ENCODE results near the gene RYR3.
"Not testable (repeated sequence)": the region's sequence is repeated elsewhere in the genome, so short reads cannot be mapped to it uniquely, and the experiment has no call there.

The RYR3 gene

DNA sequence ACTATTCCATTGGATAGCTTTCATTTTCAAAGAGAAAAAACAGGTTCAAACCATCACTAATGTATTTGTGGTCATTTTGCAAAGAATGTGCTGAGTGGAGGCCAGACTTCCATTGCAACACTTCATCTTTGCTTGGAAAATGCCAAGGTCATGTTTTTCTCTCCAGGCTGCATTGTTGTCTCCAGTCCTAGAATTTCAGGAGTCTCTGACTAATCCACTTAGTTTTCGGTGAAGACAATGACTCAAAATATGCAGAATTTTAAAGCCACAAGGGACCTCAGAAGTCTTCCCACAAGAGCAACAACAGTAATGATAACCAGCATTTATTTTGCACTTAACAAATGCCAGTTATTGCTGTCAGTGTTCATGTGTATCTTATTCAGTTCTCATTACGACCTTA lies 277.0 kb downstream of the RYR3 start:
- Histone ChIP-seq H4K91ac (ENCODE audit: low read depth, low read length) (no peak overlapping the region), H3K4me3 (ENCODE audit: low read depth, low read length) (no peak overlapping the region), H3K79me2 (ENCODE audit: control insufficient read depth, insufficient read depth, low read length, poor library complexity) (no peaks in the 10 kb centered on the region), H3K4me1 (ENCODE audit: control insufficient read depth in 1 of 2, insufficient read depth in 2 of 2, low read length in 2 of 2) (peaks cover 5 to 7% of the 10 kb centered on the region in 2 experiments), H2BK12ac (ENCODE audit: low read length) (no peak overlapping the region), H3K4me2 (ENCODE audit: low read length) (no peak overlapping the region), H3K27ac (ENCODE audit: low read depth, low read length) (peak overlapping the region; percentile 92), H2AFZ (ENCODE audit: insufficient read depth, low read length, poor library complexity) (no peak overlapping the region), H3K18ac (ENCODE audit: low read length) (no peak overlapping the region), H3K79me1 (ENCODE audit: low read length) (peaks cover 5% of the 10 kb centered on the region), H2BK120ac (ENCODE audit: insufficient read depth, low read length, poor library complexity) (peak overlapping the region; percentile 31), H2AK5ac (ENCODE audit: low read length) (no peak overlapping the region), H3K9me3 (ENCODE audit: insufficient read depth, low read depth, low read length) (peaks cover 1% of the 10 kb centered on the region), H3K23ac (ENCODE audit: low read length) (no peak overlapping the region), H4K12ac (ENCODE audit: low read depth, low read length) (no peak overlapping the region), H3K36me3 (ENCODE audit: control insufficient read depth in 1 of 2, insufficient read depth in 2 of 2, low read length in 2 of 2) (no peaks in the 10 kb centered on the region), H4K8ac (ENCODE audit: low read depth, low read length) (no peak overlapping the region), H3K9ac (ENCODE audit: low read length) (no peak overlapping the region), H3K27me3 (ENCODE audit: insufficient read depth, low read length) (no peaks in the 10 kb centered on the region), H3K14ac (ENCODE audit: low read length) (no peak overlapping the region), H2BK5ac (ENCODE audit: low read depth, low read length, poor library complexity) (no peak overlapping the region), H3K4ac (ENCODE audit: low read depth, low read length) (no peak overlapping the region)
- peak; percentile 33 to 72 for DNase-seq
- WGBS (ENCODE audit: extremely low coverage, insufficient coverage, insufficient read length): no CpG with 5 or more reads among the region's 2 CpGs

DNA sequence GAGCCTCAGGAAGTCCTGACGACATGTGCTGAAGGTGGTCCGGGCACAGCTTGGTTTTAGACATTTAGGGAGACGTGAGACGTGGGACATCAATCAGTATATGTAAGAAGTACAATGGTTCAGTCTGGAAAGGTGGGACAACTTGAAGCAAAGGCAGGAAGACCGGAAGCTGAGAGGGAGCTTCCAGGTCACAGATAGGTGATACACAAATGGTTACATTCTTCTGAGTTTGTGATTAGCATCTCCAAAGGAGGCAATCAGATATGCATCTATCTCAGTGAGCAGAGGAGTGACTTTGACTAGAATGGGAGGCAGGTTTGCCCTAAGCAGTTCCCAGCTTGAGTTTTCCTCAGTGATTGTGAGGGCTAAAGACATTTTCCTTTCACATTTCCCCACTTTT lies 282.1 kb downstream of the RYR3 start:
- H3K27ac ChIP-seq (ENCODE audit: low read depth, low read length): no peak overlapping the region
- H3K18ac ChIP-seq (ENCODE audit: low read length): no peak overlapping the region
- no peak overlapping the region for H3K4me2 ChIP-seq (ENCODE audit: low read length)
- no peaks in the 10 kb centered on the region for H3K4me1 ChIP-seq (ENCODE audit: control insufficient read depth in 1 of 2, insufficient read depth in 2 of 2, low read length in 2 of 2)
- H4K8ac ChIP-seq (ENCODE audit: low read depth, low read length): no peak overlapping the region
- no peak overlapping the region for H3K14ac ChIP-seq (ENCODE audit: low read length)
- no peak overlapping the region for H4K91ac ChIP-seq (ENCODE audit: low read depth, low read length)
- no peak overlapping the region for H3K9ac ChIP-seq (ENCODE audit: low read length)
- no peaks in the 10 kb centered on the region for H3K79me1 ChIP-seq (ENCODE audit: low read length)
- no peaks in the 10 kb centered on the region for H3K36me3 ChIP-seq (ENCODE audit: control insufficient read depth in 1 of 2, insufficient read depth in 2 of 2, low read length in 2 of 2)
- no peak overlapping the region for H2AK5ac ChIP-seq (ENCODE audit: low read length)
- H2BK12ac ChIP-seq (ENCODE audit: low read length): no peak overlapping the region
- no peak overlapping the region for H4K12ac ChIP-seq (ENCODE audit: low read depth, low read length)
- DNase-seq: no peak
- H3K4me3 ChIP-seq (ENCODE audit: low read depth, low read length): no peak overlapping the region
- WGBS (ENCODE audit: extremely low coverage, insufficient coverage, insufficient read length): no CpG with 5 or more reads among the region's 5 CpGs
- no peak overlapping the region for H2BK120ac ChIP-seq (ENCODE audit: insufficient read depth, low read length, poor library complexity)
- H2AFZ ChIP-seq (ENCODE audit: insufficient read depth, low read length, poor library complexity): no peak overlapping the region
- no peak overlapping the region for H2BK5ac ChIP-seq (ENCODE audit: low read depth, low read length, poor library complexity)
- no peak overlapping the region for H3K4ac ChIP-seq (ENCODE audit: low read depth, low read length)
- peaks cover 2% of the 10 kb centered on the region for H3K9me3 ChIP-seq (ENCODE audit: insufficient read depth, low read depth, low read length)
- no peaks in the 10 kb centered on the region for H3K27me3 ChIP-seq (ENCODE audit: insufficient read depth, low read length)
- H3K79me2 ChIP-seq (ENCODE audit: control insufficient read depth, insufficient read depth, low read length, poor library complexity): no peaks in the 10 kb centered on the region
- no peak overlapping the region for H3K23ac ChIP-seq (ENCODE audit: low read length)

DNA sequence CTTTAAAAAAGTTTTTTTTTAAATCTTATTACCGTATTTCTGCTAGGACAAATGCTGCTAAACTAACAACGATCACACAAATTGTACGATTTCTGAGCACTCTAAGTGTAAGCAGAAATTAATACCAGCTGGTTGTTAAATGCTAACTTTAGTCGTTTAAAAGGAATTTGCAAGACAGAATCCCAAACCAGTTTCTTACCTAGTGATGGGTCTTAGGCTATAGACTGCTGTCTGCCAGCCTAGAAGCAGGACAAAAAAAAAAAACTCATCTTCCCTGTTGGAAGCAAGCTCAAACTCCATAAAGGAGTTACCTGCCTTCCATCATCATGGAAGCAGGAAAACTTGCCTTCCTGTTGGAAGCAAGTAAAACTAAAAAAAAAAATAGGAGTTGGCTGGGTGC lies 287.6 kb downstream of the RYR3 start:
- H3K9me3 ChIP-seq (ENCODE audit: insufficient read depth, low read depth, low read length); H3K4me2 ChIP-seq (ENCODE audit: low read length); H2AFZ ChIP-seq (ENCODE audit: insufficient read depth, low read length, poor library complexity); H3K79me2 ChIP-seq (ENCODE audit: control insufficient read depth, insufficient read depth, low read length, poor library complexity); H3K14ac ChIP-seq (ENCODE audit: low read length); H3K4me1 ChIP-seq (ENCODE audit: control insufficient read depth in 1 of 2, insufficient read depth in 2 of 2, low read length in 2 of 2); H3K9ac ChIP-seq (ENCODE audit: low read length); H3K4ac ChIP-seq (ENCODE audit: low read depth, low read length); H2BK5ac ChIP-seq (ENCODE audit: low read depth, low read length, poor library complexity); H3K4me3 ChIP-seq (ENCODE audit: low read depth, low read length); DNase-seq; H3K18ac ChIP-seq (ENCODE audit: low read length); H3K27ac ChIP-seq (ENCODE audit: low read depth, low read length); H3K23ac ChIP-seq (ENCODE audit: low read length); H4K91ac ChIP-seq (ENCODE audit: low read depth, low read length); H2AK5ac ChIP-seq (ENCODE audit: low read length); H3K36me3 ChIP-seq (ENCODE audit: control insufficient read depth in 1 of 2, insufficient read depth in 2 of 2, low read length in 2 of 2); H2BK12ac ChIP-seq (ENCODE audit: low read length); H4K12ac ChIP-seq (ENCODE audit: low read depth, low read length); H3K79me1 ChIP-seq (ENCODE audit: low read length); H4K8ac ChIP-seq (ENCODE audit: low read depth, low read length); H2BK120ac ChIP-seq (ENCODE audit: insufficient read depth, low read length, poor library complexity); H3K27me3 ChIP-seq (ENCODE audit: insufficient read depth, low read length): not testable (repeated sequence)
- no CpG with 5 or more reads among the region's 4 CpGs for WGBS (ENCODE audit: extremely low coverage, insufficient coverage, insufficient read length)

DNA sequence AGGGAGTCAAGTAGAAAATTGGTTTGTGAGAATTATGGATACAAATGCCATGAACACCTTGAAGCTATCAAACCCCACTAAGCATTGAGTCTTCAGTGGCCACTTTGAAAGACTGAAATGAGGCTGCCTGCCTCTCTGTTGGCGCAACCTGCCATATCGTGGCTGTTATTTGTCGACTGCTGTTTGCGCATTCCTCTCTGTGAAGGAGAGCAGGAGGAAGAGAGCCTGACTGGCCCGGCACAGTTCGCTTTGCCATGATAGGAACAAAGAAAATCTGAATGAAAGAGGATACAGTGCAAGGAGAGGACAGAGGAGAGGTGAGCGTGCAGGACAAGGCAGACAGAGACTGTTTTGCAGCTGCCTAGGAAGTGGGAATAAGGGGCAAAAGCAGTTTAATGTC lies 289.4 kb downstream of the RYR3 start:
- no peak for DNase-seq
- Histone ChIP-seq H3K23ac (ENCODE audit: low read length) (no peak overlapping the region), H3K79me2 (ENCODE audit: control insufficient read depth, insufficient read depth, low read length, poor library complexity) (no peaks in the 10 kb centered on the region), H3K4me1 (ENCODE audit: control insufficient read depth in 1 of 2, insufficient read depth in 2 of 2, low read length in 2 of 2) (no peaks in the 10 kb centered on the region), H2BK120ac (ENCODE audit: insufficient read depth, low read length, poor library complexity) (no peak overlapping the region), H3K9me3 (ENCODE audit: insufficient read depth, low read depth, low read length) (no peaks in the 10 kb centered on the region), H3K9ac (ENCODE audit: low read length) (no peak overlapping the region), H2AK5ac (ENCODE audit: low read length) (no peak overlapping the region), H4K12ac (ENCODE audit: low read depth, low read length) (no peak overlapping the region), H3K4ac (ENCODE audit: low read depth, low read length) (no peak overlapping the region), H2BK5ac (ENCODE audit: low read depth, low read length, poor library complexity) (no peak overlapping the region), H4K8ac (ENCODE audit: low read depth, low read length) (no peak overlapping the region), H3K79me1 (ENCODE audit: low read length) (no peaks in the 10 kb centered on the region), H4K91ac (ENCODE audit: low read depth, low read length) (no peak overlapping the region), H3K4me3 (ENCODE audit: low read depth, low read length) (no peak overlapping the region), H3K27ac (ENCODE audit: low read depth, low read length) (no peak overlapping the region), H3K18ac (ENCODE audit: low read length) (no peak overlapping the region), H3K36me3 (ENCODE audit: control insufficient read depth in 1 of 2, insufficient read depth in 2 of 2, low read length in 2 of 2) (peaks cover 2 to 4% of the 10 kb centered on the region in 2 experiments), H3K27me3 (ENCODE audit: insufficient read depth, low read length) (no peaks in the 10 kb centered on the region), H2BK12ac (ENCODE audit: low read length) (no peak overlapping the region), H3K4me2 (ENCODE audit: low read length) (no peak overlapping the region), H3K14ac (ENCODE audit: low read length) (no peak overlapping the region), H2AFZ (ENCODE audit: insufficient read depth, low read length, poor library complexity) (no peak overlapping the region)
- no CpG with 5 or more reads among the region's 7 CpGs for WGBS (ENCODE audit: extremely low coverage, insufficient coverage, insufficient read length)
